Measurements from ENCODE around the gene TOB1. TPM values are rescaled to one million over a fixed set of nuclear protein-coding genes. Genes with fewer than 3 reads are reported as not detected.

TOB1 gene
- total and polyA plus RNA-seq, 2 experiments from 2014 or later, result 12.1 to 46.9 TPM

GRCh38 chr17:50816771-50817751 lies 49.1 kb downstream of the TOB1 start:
- Mint-ChIP-seq H3K4me1 (peaks cover 8% of the 10 kb centered on the region), H3K27ac (no peak overlapping the region), H3K9me3 (no peaks in the 10 kb centered on the region; the same call in 2 of the 3 replicates), H3K4me3 (no peak overlapping the region), H3K36me3 (ENCODE audit: low read depth) (no peaks in the 10 kb centered on the region), H3K27me3 (ENCODE audit: insufficient read depth, low read depth, poor library complexity) (peaks cover 11% of the 10 kb centered on the region)
- DNase-seq (ENCODE audit: low spot score) (peak; percentile 71), ATAC-seq (peak; percentile 94)
- Histone ChIP-seq H3K9me2 (ENCODE audit: insufficient read depth) (no peaks in the 10 kb centered on the region), H3F3A (replicated peaks; ENCODE audit: low read depth) (no peaks in the 10 kb centered on the region), H2AFZ (peak overlapping the region; percentile 94), H3K4me2 (no peak overlapping the region), H4K20me1 (replicated peaks; ENCODE audit: insufficient read depth) (no peaks in the 10 kb centered on the region), H3K4me1 (ENCODE audit: insufficient read depth) (peaks cover 5% of the 10 kb centered on the region; the same call in 1 of the 2 replicates), H3K36me3 (ENCODE audit: insufficient read depth) (no peaks in the 10 kb centered on the region), H3K79me2 (replicated peaks; ENCODE audit: insufficient read depth) (no peaks in the 10 kb centered on the region), H3K27me3 (ENCODE audit: insufficient read depth) (no peaks in the 10 kb centered on the region), H3K27ac (ENCODE audit: low read depth) (no peak overlapping the region), H3K4me3 (no peak overlapping the region)
- peak; percentile 80 to 81 for TF ChIP-seq CTCF (conservative IDR thresholded peaks at IDR 0.05; ENCODE audit: low read depth in 2 of 2)
- TF ChIP-seq POLR2AphosphoS5 (IDR thresholded peaks at IDR 0.05; ENCODE audit: low read depth), result no peak

DNA sequence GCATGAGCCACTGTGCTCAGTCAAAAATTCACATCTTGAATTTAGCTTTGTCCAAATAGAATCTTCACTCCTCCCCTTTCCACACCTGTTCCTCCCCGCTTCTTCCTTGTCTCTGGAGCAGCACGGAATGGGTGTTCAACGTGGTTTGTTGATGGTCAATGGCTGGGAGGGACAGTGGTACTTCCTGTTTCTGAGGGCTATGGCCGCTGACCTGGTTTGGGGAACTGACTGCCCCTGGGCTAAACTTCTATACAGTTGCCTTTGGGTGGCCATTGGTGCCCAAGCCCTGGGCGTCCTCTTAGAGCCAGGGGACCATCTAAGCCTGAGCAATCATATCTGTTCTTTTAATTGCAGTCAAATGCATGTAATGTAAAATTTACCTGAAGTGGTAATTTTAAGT lies 49.9 kb downstream of the TOB1 start:
- H3K9me2 ChIP-seq (ENCODE audit: insufficient read depth), result no peaks in the 10 kb centered on the region
- H4K20me1 ChIP-seq (replicated peaks; ENCODE audit: insufficient read depth), result no peaks in the 10 kb centered on the region
- H3K79me2 ChIP-seq (replicated peaks; ENCODE audit: insufficient read depth), result no peaks in the 10 kb centered on the region
- DNase-seq (ENCODE audit: low spot score), result no peak
- no peak overlapping the region for H2AFZ ChIP-seq
- Mint-ChIP-seq H3K4me1 (peaks cover 8% of the 10 kb centered on the region), H3K36me3 (ENCODE audit: low read depth) (no peaks in the 10 kb centered on the region), H3K4me3 (no peak overlapping the region), H3K9me3 (no peaks in the 10 kb centered on the region; the same call in 2 of the 3 replicates), H3K27ac (no peak overlapping the region), H3K27me3 (ENCODE audit: insufficient read depth, low read depth, poor library complexity) (peaks cover 11% of the 10 kb centered on the region)
- H3K27ac ChIP-seq (ENCODE audit: low read depth), result no peak overlapping the region
- H3K4me3 ChIP-seq, result no peak overlapping the region
- no peaks in the 10 kb centered on the region for H3K27me3 ChIP-seq (ENCODE audit: insufficient read depth)
- H3K4me1 ChIP-seq (ENCODE audit: insufficient read depth), result peaks cover 5% of the 10 kb centered on the region; the same call in 1 of the 2 replicates
- no peaks in the 10 kb centered on the region for H3F3A ChIP-seq (replicated peaks; ENCODE audit: low read depth)
- no peaks in the 10 kb centered on the region for H3K36me3 ChIP-seq (ENCODE audit: insufficient read depth)
- no peak for ATAC-seq
- no peak overlapping the region for H3K4me2 ChIP-seq
- TF ChIP-seq CREB1 (CRISPR knock-in tag; IDR thresholded peaks at IDR 0.05; ENCODE audit: low read depth) (no peak), NANOG (IDR thresholded peaks at IDR 0.05; ENCODE audit: borderline replicate concordance) (no peak), EZH2 (IDR thresholded peaks at IDR 0.05; ENCODE audit: low read depth, unreplicated experiment) (no peak), CTCF (conservative IDR thresholded peaks at IDR 0.05; ENCODE audit: low read depth in 2 of 2) (no peak), STAT1 (IDR thresholded peaks at IDR 0.05; ENCODE audit: unreplicated experiment) (no peak), ETS1 (IDR thresholded peaks at IDR 0.05) (no peak)
- TF ChIP-seq, protein P1, sequence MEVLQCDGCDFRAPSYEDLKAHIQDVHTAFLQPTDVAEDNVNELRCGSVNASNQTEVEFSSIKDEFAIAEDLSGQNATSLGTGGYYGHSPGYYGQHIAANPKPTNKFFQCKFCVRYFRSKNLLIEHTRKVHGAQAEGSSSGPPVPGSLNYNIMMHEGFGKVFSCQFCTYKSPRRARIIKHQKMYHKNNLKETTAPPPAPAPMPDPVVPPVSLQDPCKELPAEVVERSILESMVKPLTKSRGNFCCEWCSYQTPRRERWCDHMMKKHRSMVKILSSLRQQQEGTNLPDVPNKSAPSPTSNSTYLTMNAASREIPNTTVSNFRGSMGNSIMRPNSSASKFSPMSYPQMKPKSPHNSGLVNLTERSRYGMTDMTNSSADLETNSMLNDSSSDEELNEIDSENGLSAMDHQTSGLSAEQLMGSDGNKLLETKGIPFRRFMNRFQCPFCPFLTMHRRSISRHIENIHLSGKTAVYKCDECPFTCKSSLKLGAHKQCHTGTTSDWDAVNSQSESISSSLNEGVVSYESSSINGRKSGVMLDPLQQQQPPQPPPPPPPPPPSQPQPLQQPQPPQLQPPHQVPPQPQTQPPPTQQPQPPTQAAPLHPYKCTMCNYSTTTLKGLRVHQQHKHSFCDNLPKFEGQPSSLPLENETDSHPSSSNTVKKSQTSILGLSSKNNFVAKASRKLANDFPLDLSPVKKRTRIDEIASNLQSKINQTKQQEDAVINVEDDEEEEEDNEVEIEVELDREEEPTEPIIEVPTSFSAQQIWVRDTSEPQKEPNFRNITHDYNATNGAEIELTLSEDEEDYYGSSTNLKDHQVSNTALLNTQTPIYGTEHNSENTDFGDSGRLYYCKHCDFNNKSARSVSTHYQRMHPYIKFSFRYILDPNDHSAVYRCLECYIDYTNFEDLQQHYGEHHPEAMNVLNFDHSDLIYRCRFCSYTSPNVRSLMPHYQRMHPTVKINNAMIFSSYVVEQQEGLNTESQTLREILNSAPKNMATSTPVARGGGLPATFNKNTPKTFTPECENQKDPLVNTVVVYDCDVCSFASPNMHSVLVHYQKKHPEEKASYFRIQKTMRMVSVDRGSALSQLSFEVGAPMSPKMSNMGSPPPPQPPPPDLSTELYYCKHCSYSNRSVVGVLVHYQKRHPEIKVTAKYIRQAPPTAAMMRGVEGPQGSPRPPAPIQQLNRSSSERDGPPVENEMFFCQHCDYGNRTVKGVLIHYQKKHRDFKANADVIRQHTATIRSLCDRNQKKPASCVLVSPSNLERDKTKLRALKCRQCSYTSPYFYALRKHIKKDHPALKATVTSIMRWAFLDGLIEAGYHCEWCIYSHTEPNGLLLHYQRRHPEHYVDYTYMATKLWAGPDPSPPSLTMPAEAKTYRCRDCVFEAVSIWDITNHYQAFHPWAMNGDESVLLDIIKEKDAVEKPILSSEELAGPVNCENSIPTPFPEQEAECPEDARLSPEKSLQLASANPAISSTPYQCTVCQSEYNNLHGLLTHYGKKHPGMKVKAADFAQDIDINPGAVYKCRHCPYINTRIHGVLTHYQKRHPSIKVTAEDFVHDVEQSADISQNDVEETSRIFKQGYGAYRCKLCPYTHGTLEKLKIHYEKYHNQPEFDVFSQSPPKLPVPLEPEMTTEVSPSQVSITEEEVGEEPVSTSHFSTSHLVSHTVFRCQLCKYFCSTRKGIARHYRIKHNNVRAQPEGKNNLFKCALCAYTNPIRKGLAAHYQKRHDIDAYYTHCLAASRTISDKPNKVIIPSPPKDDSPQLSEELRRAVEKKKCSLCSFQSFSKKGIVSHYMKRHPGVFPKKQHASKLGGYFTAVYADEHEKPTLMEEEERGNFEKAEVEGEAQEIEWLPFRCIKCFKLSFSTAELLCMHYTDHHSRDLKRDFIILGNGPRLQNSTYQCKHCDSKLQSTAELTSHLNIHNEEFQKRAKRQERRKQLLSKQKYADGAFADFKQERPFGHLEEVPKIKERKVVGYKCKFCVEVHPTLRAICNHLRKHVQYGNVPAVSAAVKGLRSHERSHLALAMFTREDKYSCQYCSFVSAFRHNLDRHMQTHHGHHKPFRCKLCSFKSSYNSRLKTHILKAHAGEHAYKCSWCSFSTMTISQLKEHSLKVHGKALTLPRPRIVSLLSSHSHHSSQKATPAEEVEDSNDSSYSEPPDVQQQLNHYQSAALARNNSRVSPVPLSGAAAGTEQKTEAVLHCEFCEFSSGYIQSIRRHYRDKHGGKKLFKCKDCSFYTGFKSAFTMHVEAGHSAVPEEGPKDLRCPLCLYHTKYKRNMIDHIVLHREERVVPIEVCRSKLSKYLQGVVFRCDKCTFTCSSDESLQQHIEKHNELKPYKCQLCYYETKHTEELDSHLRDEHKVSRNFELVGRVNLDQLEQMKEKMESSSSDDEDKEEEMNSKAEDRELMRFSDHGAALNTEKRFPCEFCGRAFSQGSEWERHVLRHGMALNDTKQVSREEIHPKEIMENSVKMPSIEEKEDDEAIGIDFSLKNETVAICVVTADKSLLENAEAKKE (CRISPR knock-in tag; IDR thresholded peaks at IDR 0.05), result no peak
